ENCODE measurements around the gene USP48. TPM values are rescaled to one million over a fixed set of nuclear protein-coding genes. Genes with fewer than 3 reads are reported as not detected.

USP48 gene
- total and polyA plus RNA-seq, 2 of the 8 experiments (the other 6 are each of a cell fraction or from before 2014, with no cell fraction given), result 12.8 to 83.5 TPM

GRCh38 chr1:21804536-21804935 is 21.6 kb upstream of the USP48 start:
- WGBS, 2 experiments (ENCODE audit: extremely low coverage in 1 of 2, insufficient coverage in 1 of 2, insufficient read length in 1 of 2, insufficient replicate concordance in 2 of 2, low coverage in 1 of 2, low lambda C conversion rate in 2 of 2, missing lambda C conversion rate in 1 of 2), result 98% methylated on average over 2 of the region's 2 CpGs; no CpG with 5 or more reads in 1 of the 2 experiments
- H3K27me3 ChIP-seq (replicated peaks in 1 of 4; ENCODE audit: control insufficient read depth in 3 of 4, extremely low read depth in 1 of 4, insufficient read depth in 3 of 4, low read length in 3 of 4), result no peaks in the 10 kb centered on the region
- H3K23me2 ChIP-seq (ENCODE audit: low read depth, low read length), result no peaks in the 10 kb centered on the region
- no peak overlapping the region for H4K5ac ChIP-seq (ENCODE audit: insufficient read length, low read depth, low read length)
- no peak overlapping the region for H2BK5ac ChIP-seq (ENCODE audit: low read depth, low read length)
- H4K8ac ChIP-seq (ENCODE audit: extremely low read depth, insufficient read depth, low read length), result no peak overlapping the region
- no peaks in the 10 kb centered on the region for H3K36me3 ChIP-seq (ENCODE audit: control insufficient read depth in 2 of 4, insufficient read depth in 4 of 4, low read length in 3 of 4)
- H4K20me1 ChIP-seq (replicated peaks in 1 of 2; ENCODE audit: control insufficient read depth in 1 of 2, insufficient read depth in 2 of 2, low read length in 2 of 2), result no peaks in the 10 kb centered on the region
- H2AK5ac ChIP-seq (ENCODE audit: low read depth, low read length), result no peak overlapping the region
- no peak overlapping the region for H3K14ac ChIP-seq (ENCODE audit: insufficient read length)
- no peak overlapping the region for H2BK12ac ChIP-seq (ENCODE audit: low read depth, low read length)
- H3K79me2 ChIP-seq (ENCODE audit: control insufficient read depth in 1 of 2, insufficient read depth in 2 of 2, low read length in 2 of 2), result no peaks in the 10 kb centered on the region
- H3K9me3 ChIP-seq (ENCODE audit: insufficient read depth in 2 of 2, low read depth in 1 of 2, low read length in 1 of 2), result no peaks in the 10 kb centered on the region
- no peak overlapping the region for H4K91ac ChIP-seq (replicated peaks; ENCODE audit: insufficient read length, low read length)
- H2AFZ ChIP-seq (ENCODE audit: low read length), result no peak overlapping the region; the same call in 1 of the 2 replicates
- TF ChIP-seq FOSL1 (IDR thresholded peaks at IDR 0.05; ENCODE audit: insufficient read depth, low read depth, low read length) (no peak), BACH1 (IDR thresholded peaks at IDR 0.05; ENCODE audit: low read length) (no peak), GTF2F1 (IDR thresholded peaks at IDR 0.05; ENCODE audit: borderline replicate concordance, low read depth, low read length) (no peak), SIX5 (IDR thresholded peaks at IDR 0.05; ENCODE audit: low read depth, low read length) (no peak), CTBP2 (IDR thresholded peaks at IDR 0.05; ENCODE audit: borderline replicate concordance, insufficient read depth, insufficient read length, low read length) (no peak), POLR2AphosphoS5 (IDR thresholded peaks at IDR 0.05; ENCODE audit: low read depth, low read length) (no peak), RAD21 (IDR thresholded peaks at IDR 0.05 in 1 of 2, conservative IDR thresholded peaks at IDR 0.05 in 1 of 2; ENCODE audit: low read depth in 2 of 2, low read length in 2 of 2) (no peak)
- no peak for DNase-seq (ENCODE audit: low read depth in 1 of 2, low spot score in 2 of 2)
- H3K23ac ChIP-seq (ENCODE audit: insufficient read length), result no peak overlapping the region
- H3K4me1 ChIP-seq (replicated peaks in 1 of 4; ENCODE audit: control insufficient read depth in 3 of 4, insufficient read depth in 4 of 4, low read length in 3 of 4), result no peaks in the 10 kb centered on the region
- ChIA-PET POLR2A (ENCODE audit: partially characterized antibody) (interaction anchor here (1.1 kb wide), 1 partner anchor 23 kb away, joined by 3 read pairs; no protein-coding TSS in a partner anchor), CTCF (ENCODE audit: partially characterized antibody) (interaction anchor here (0.7 to 1.5 kb wide), 3 partner anchors 9 to 107 kb away, joined by 3 read pairs; no protein-coding TSS in a partner anchor)
- no peaks in the 10 kb centered on the region for H3K79me1 ChIP-seq (ENCODE audit: low read depth, low read length)
- H3K56ac ChIP-seq (replicated peaks; ENCODE audit: insufficient read length, low read depth, low read length), result no peak overlapping the region
- H3K4me3 ChIP-seq (ENCODE audit: extremely low read depth in 1 of 4, insufficient read depth in 2 of 4, low read depth in 3 of 4, low read length in 4 of 4), result no peak overlapping the region
- no peak overlapping the region for H2BK120ac ChIP-seq (replicated peaks; ENCODE audit: low read depth, low read length)
- H2BK20ac ChIP-seq (ENCODE audit: low read length), result no peak overlapping the region
- H3K4me2 ChIP-seq (ENCODE audit: insufficient read depth in 1 of 2, low read depth in 2 of 2, low read length in 2 of 2), result no peak overlapping the region
- no peak overlapping the region for H3K4ac ChIP-seq (replicated peaks; ENCODE audit: insufficient read length, low read depth, low read length)
- no peak overlapping the region for H2BK15ac ChIP-seq (ENCODE audit: low read length)
- no peak overlapping the region for H3K18ac ChIP-seq (ENCODE audit: extremely low read depth, low read length)
- H3K27ac ChIP-seq (ENCODE audit: low read depth, low read length), result no peak overlapping the region
- H3K9ac ChIP-seq (replicated peaks in 1 of 4; ENCODE audit: extremely low read depth in 1 of 4, low read depth in 3 of 4, low read length in 3 of 4), result no peak overlapping the region
- FAIRE-seq, result no peak
